Thyroid gland (tissue), 4 donors: ENCODE results near the gene WSCD2.

Source experiments
- POLR2A ChIP-seq, 2 donors: fragments of 450-650 bp; IDR thresholded peaks; one replicate each; pipeline ENCODE4 v1.6.1; 2017; ENCODE audit warnings: antibody characterized with exemption in 2 of 2, mild to moderate bottlenecking in 2 of 2, moderate library complexity in 1 of 2
- TF ChIP-seq, protein P1 (sequence below), 6 experiments: fragments of 200-600 bp in 3 of 6; fragments of 450-650 bp in 3 of 6; sonication (generic) in 3 of 6; IDR thresholded peaks; one replicate each; pipeline ENCODE4 v1.5.1; 2016 to 2019; ENCODE audit warnings: antibody characterized with exemption in 6 of 6, mild to moderate bottlenecking in 2 of 6, inconsistent platforms in 1 of 6, moderate library complexity in 1 of 6

DNA sequence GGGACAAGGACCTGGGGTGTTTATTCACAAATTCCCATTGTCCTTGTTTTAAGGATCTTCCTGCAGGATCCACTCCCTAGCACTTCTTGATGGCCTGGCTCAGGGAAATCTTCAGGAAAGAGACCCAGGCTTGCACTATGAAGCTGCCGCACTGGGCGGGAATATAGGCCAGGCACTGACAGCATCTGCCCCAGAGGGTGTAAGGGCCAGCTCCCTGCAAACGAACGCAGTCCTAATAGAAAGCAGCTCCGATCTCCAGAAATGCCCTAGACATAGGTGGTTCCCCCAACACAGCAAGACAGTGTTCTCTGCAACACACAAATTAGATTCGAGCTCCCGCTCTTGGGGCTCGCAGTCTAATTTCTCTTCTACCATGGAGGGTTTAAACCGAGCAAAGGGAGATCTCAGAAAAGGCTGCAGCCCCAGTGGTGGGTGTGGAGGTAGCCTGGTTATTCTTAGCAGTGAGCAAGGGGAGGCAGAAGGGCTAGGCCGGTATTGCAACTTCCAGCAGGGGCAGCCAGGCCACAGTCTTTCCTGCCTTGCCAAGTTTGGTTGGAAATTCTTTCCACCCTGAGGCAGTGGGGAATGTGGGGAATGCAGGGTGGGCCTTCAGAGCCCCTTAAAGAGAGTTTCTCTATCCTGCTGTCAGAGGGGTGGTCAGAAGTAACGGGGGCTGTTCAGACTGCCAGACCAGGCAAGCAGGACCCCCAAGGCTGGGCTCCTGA, 16.1 kb upstream of the WSCD2 start:
- TF ChIP-seq, protein P1, sequence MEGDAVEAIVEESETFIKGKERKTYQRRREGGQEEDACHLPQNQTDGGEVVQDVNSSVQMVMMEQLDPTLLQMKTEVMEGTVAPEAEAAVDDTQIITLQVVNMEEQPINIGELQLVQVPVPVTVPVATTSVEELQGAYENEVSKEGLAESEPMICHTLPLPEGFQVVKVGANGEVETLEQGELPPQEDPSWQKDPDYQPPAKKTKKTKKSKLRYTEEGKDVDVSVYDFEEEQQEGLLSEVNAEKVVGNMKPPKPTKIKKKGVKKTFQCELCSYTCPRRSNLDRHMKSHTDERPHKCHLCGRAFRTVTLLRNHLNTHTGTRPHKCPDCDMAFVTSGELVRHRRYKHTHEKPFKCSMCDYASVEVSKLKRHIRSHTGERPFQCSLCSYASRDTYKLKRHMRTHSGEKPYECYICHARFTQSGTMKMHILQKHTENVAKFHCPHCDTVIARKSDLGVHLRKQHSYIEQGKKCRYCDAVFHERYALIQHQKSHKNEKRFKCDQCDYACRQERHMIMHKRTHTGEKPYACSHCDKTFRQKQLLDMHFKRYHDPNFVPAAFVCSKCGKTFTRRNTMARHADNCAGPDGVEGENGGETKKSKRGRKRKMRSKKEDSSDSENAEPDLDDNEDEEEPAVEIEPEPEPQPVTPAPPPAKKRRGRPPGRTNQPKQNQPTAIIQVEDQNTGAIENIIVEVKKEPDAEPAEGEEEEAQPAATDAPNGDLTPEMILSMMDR (IDR thresholded peaks at IDR 0.05) = peak in 5 of 6 experiments; percentile 32 to 53 (median 48)
- peak in 1 of 2 donors; percentile 18 for TF ChIP-seq POLR2A (IDR thresholded peaks at IDR 0.05)
